HepG2 (cell line): ENCODE results near the gene PTPRCAP. TPM values are rescaled to one million over a fixed set of nuclear protein-coding genes. Genes with fewer than 3 reads are reported as not detected.

Experiments
- ARHGAP35 ChIP-seq: sonication (generic); formaldehyde crosslinking; IDR thresholded peaks from 2 replicates; pipeline ENCODE4 v1.9.0; 2022; ENCODE audit warnings: mild to moderate bottlenecking, inconsistent platforms, moderate library complexity, missing genetic modification reagents, borderline replicate concordance
- ATF2 ChIP-seq: sonication (generic); formaldehyde crosslinking; IDR thresholded peaks from 2 replicates; pipeline ENCODE4 v1.4.0; 2020; ENCODE audit warnings: missing genetic modification reagents
- GZF1 ChIP-seq: sonication (generic); formaldehyde crosslinking; IDR thresholded peaks from 2 replicates; pipeline ENCODE4 v1.5.1; 2020; ENCODE audit warnings: mild to moderate bottlenecking, missing genetic modification reagents
- NFYC ChIP-seq: IDR thresholded peaks from 2 replicates; pipeline ENCODE4 v1.6.1; 2016; ENCODE audit warnings: missing genetic modification reagents, missing compliant biosample characterization
- NPAS2 ChIP-seq: sonication (generic); formaldehyde crosslinking; IDR thresholded peaks from 2 replicates; pipeline ENCODE4 v1.8.0; 2022; ENCODE audit warnings: mild to moderate bottlenecking, missing genetic modification reagents, borderline replicate concordance
- PLRG1 ChIP-seq: fragments of 450-650 bp; conservative IDR thresholded peaks from 2 replicates; pipeline ENCODE4 v1.6.1; 2016
- SETDB1 ChIP-seq: sonication (generic); formaldehyde crosslinking; IDR thresholded peaks from 2 replicates; pipeline ENCODE4 v1.5.1; 2020; ENCODE audit warnings: missing genetic modification reagents, mild to moderate bottlenecking, borderline replicate concordance
- TP53 ChIP-seq: sonication (generic); formaldehyde crosslinking; conservative IDR thresholded peaks from 2 replicates; pipeline ENCODE4 v1.4.0; 2020; ENCODE audit warnings: missing genetic modification reagents
- ZBTB14 ChIP-seq: sonication (generic); formaldehyde crosslinking; IDR thresholded peaks from 2 replicates; pipeline ENCODE4 v1.4.0; 2020; ENCODE audit warnings: missing genetic modification reagents
- ZNF296 ChIP-seq: sonication (generic); formaldehyde crosslinking; conservative IDR thresholded peaks from 2 replicates; pipeline ENCODE4 v1.5.0; 2020; ENCODE audit warnings: mild to moderate bottlenecking, missing genetic modification reagents
- ZNF646 ChIP-seq: sonication (generic); formaldehyde crosslinking; IDR thresholded peaks from 2 replicates; pipeline ENCODE4 v1.9.0; 2021; ENCODE audit warnings: mild to moderate bottlenecking, missing genetic modification reagents
- polyA plus RNA-seq, 8 experiments: library from polyadenylated mRNA; depleted of rRNA in 3 of 8; stranded (reverse) in 7 of 8; unstranded in 1 of 8; fragments of >200 nt; fragmentation: Illumina TruSeq in 4 of 8; extraction: Trizol in 4 of 8; gene quantifications; 2 replicates each; pipeline versions ENCODE4 v1.2.1 to v1.2.3, GENCODE V29; 2011 to 2016; ENCODE audit warnings: low read depth in 4 of 8, missing spikeins in 1 of 8, mixed read lengths in 1 of 8; ENCODE audit not compliant: insufficient read depth in 1 of 8
- total RNA-seq, 5 experiments: library from RNA; depleted of rRNA; stranded (reverse); fragments of >200 nt; fragmentation: Illumina TruSeq; extraction: Trizol; gene quantifications; 2 replicates each; pipeline ENCODE4 v1.2.3, GENCODE V29; 2016; ENCODE audit warnings: low read depth in 1 of 5
- TF ChIP-seq, protein P1 (sequence below): sonication (generic); formaldehyde crosslinking; IDR thresholded peaks from 2 replicates; pipeline ENCODE4 v1.4.0; 2020; ENCODE audit warnings: missing genetic modification reagents
- TF ChIP-seq, protein P2 (sequence below): sonication (generic); formaldehyde crosslinking; IDR thresholded peaks from 2 replicates; pipeline ENCODE4 v1.5.0; 2020; ENCODE audit warnings: mild to moderate bottlenecking, missing genetic modification reagents

Gene PTPRCAP
- total and polyA plus RNA-seq, 2 of the 13 experiments (the other 11 are each of a cell fraction or from before 2014, with no cell fraction given): 0.60 to 0.70 TPM

- TF ChIP-seq ZNF646 (CRISPR knock-in tag) (no peak), TP53 (0 out of 2 replicates have a peak, but pooled peaks have one; percentile 41), GZF1 (CRISPR knock-in tag) (no peak), ZNF296 (CRISPR knock-in tag) (no peak), ZBTB14 (peak; percentile 22; the same call in 1 of the 2 replicates), NPAS2 (CRISPR knock-in tag) (no peak), SETDB1 (CRISPR knock-in tag) (no peak), ARHGAP35 (no peak; the same call in 1 of the 2 replicates), ATF2 (CRISPR knock-in tag) (peak; percentile 49; the same call in 1 of the 2 replicates), PLRG1 (no peak), NFYC (CRISPR knock-in tag) (no peak)
- TF ChIP-seq, protein P1, sequence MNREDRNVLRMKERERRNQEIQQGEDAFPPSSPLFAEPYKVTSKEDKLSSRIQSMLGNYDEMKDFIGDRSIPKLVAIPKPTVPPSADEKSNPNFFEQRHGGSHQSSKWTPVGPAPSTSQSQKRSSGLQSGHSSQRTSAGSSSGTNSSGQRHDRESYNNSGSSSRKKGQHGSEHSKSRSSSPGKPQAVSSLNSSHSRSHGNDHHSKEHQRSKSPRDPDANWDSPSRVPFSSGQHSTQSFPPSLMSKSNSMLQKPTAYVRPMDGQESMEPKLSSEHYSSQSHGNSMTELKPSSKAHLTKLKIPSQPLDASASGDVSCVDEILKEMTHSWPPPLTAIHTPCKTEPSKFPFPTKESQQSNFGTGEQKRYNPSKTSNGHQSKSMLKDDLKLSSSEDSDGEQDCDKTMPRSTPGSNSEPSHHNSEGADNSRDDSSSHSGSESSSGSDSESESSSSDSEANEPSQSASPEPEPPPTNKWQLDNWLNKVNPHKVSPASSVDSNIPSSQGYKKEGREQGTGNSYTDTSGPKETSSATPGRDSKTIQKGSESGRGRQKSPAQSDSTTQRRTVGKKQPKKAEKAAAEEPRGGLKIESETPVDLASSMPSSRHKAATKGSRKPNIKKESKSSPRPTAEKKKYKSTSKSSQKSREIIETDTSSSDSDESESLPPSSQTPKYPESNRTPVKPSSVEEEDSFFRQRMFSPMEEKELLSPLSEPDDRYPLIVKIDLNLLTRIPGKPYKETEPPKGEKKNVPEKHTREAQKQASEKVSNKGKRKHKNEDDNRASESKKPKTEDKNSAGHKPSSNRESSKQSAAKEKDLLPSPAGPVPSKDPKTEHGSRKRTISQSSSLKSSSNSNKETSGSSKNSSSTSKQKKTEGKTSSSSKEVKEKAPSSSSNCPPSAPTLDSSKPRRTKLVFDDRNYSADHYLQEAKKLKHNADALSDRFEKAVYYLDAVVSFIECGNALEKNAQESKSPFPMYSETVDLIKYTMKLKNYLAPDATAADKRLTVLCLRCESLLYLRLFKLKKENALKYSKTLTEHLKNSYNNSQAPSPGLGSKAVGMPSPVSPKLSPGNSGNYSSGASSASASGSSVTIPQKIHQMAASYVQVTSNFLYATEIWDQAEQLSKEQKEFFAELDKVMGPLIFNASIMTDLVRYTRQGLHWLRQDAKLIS (CRISPR knock-in tag): no peak
- TF ChIP-seq, protein P2, sequence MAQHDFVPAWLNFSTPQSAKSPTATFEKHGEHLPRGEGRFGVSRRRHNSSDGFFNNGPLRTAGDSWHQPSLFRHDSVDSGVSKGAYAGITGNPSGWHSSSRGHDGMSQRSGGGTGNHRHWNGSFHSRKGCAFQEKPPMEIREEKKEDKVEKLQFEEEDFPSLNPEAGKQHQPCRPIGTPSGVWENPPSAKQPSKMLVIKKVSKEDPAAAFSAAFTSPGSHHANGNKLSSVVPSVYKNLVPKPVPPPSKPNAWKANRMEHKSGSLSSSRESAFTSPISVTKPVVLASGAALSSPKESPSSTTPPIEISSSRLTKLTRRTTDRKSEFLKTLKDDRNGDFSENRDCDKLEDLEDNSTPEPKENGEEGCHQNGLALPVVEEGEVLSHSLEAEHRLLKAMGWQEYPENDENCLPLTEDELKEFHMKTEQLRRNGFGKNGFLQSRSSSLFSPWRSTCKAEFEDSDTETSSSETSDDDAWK (CRISPR knock-in tag): no peak
These were observed 31.5 kb upstream of the PTPRCAP start, which contains the start of gene TMEM134 (continued) for GRCh38 chr11:67468759-67469507.
